Mesodermal cell (in vitro differentiated cells): ENCODE results near the gene EMCN.
"Not testable (repeated sequence)": the region's sequence is repeated elsewhere in the genome, so short reads cannot be mapped to it uniquely, and the experiment has no call there.

Source experiments
- H3K27ac ChIP-seq: 2 replicates; pipeline ENCODE4 v1.7.0; 2013; ENCODE audit warnings: mild to moderate bottlenecking, low read depth, low read length, moderate library complexity; ENCODE audit not compliant: severe bottlenecking
- H3K36me3 ChIP-seq: 2 replicates; pipeline ENCODE4 v1.7.1; 2013; ENCODE audit warnings: mild to moderate bottlenecking, low read length, moderate library complexity; ENCODE audit not compliant: control insufficient read depth, insufficient read depth
- H3K4me1 ChIP-seq: one replicate; pipeline ENCODE4 v1.7.1; 2013; ENCODE audit warnings: mild to moderate bottlenecking, low read length; ENCODE audit not compliant: insufficient read depth, control insufficient read depth, poor library complexity, severe bottlenecking
- H3K4me3 ChIP-seq: 2 replicates; pipeline ENCODE4 v1.7.0; 2013; ENCODE audit warnings: low read length, control low read depth, mild to moderate bottlenecking; ENCODE audit not compliant: insufficient read depth, poor library complexity, severe bottlenecking; ENCODE audit errors: extremely low read depth
- H3K9me3 ChIP-seq: 2 replicates; pipeline ENCODE4 v1.7.1; 2013; ENCODE audit warnings: mild to moderate bottlenecking, low read length, moderate library complexity; ENCODE audit not compliant: control insufficient read depth
- WGBS, 2 experiments: methylation state at CpG; one replicate each; pipeline ENCODE4 v1.1.5; 2013; ENCODE audit warnings: missing lambda C conversion rate in 2 of 2; ENCODE audit not compliant: insufficient coverage in 2 of 2; 5-methylcytosine and 5-hydroxymethylcytosine counted together

EMCN gene

DNA sequence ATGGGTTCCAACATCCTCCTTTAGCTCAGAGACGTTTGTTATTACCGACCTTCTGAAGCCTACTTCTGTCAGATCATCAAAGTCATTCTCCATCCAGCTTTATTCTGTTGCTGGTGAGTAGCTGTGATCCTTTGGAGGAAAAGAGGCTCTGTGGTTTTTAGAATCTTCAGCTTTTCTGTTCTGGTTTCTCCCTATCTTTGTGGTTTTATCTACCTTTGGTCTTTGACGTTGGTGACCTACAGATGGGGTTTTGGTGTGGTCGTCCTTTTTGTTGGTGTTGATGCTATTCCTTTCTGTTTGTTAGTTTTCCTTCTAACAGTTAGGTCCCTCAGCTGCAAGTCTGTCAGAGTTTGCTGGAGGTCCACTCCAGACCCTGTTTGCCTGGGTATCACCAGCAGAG is 12.3 kb upstream of the EMCN start:
- H3K27ac ChIP-seq, H3K36me3 ChIP-seq, H3K9me3 ChIP-seq, H3K4me1 ChIP-seq, H3K4me3 ChIP-seq: not testable (repeated sequence)
- 100% methylated on average over 1 of the region's 4 CpGs; no CpG with 5 or more reads in 1 of the 2 experiments for WGBS, 2 experiments

DNA sequence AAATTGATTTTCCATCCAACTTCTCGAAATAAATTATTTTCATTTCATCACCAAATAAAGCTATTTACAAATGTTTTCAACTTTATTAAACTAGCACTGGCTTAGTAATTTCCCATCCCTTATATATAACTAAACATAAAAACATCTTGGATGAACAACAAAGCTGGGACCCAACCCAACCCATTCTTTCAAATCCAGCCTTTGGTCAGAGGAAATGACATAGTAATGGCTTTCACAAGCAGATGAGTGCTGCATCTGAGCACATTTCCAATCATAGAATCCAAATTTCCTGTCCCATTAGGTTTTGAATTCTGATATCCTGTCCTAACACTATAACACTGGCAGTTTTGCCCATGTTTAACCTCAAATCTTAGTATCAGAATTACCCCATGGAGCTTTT is 7.9 kb upstream of the EMCN start:
- Histone ChIP-seq H3K4me1 (no peaks in the 10 kb centered on the region), H3K27ac (no peak overlapping the region), H3K36me3 (no peaks in the 10 kb centered on the region), H3K4me3 (no peak overlapping the region), H3K9me3 (no peaks in the 10 kb centered on the region)
- 92 to 100% methylated on average over 1 of the region's 1 CpG for WGBS, 2 experiments

DNA sequence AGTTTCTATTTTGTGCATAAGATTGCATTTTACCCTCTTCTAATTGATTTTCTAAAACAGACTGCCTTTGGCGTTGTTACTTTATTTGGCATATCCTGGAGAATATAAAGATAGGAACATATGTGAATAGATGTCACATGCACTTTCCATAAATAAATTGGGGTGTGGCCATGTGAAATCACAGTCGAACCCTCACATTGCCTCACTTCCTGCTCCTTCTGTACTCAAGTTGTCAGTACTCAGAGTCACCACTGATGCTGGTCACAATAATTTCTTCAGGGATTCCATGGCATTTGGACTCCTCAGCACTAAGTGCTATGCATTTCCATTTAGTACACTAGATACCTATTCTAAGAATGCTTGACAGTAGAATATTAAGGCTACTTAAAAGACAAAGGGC is 1.4 kb upstream of the EMCN start:
- 72 to 100% methylated on average over 1 to 2 of the region's 2 CpGs for whole genome bisulfite sequencing, 2 experiments
- Histone ChIP-seq H3K36me3 (no peaks in the 10 kb centered on the region), H3K27ac (no peak overlapping the region), H3K4me3 (no peak overlapping the region), H3K9me3 (no peaks in the 10 kb centered on the region), H3K4me1 (no peaks in the 10 kb centered on the region)

DNA sequence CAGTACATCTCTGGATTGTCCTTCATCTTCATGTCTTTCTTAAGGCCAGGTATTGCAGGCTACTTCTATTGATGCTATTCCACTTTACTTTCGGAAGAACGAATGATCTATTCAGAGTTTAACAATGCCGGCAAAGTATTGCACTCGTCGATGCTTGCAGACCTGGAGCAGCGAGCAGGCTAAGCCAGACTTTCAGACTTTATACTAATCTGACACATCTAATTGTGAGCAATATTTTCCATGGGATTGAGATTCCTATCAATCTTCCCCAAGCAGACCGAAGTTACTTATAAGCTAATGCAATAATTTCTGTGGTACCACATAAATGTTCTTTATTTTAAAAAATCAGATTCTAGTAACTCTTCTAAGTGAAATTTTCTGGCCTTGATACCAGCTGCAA is 1.6 kb downstream of the EMCN start:
- 93 to 97% methylated on average over 4 to 5 of the region's 7 CpGs for WGBS, 2 experiments
- Histone ChIP-seq H3K36me3 (no peaks in the 10 kb centered on the region), H3K27ac (no peak overlapping the region)

DNA sequence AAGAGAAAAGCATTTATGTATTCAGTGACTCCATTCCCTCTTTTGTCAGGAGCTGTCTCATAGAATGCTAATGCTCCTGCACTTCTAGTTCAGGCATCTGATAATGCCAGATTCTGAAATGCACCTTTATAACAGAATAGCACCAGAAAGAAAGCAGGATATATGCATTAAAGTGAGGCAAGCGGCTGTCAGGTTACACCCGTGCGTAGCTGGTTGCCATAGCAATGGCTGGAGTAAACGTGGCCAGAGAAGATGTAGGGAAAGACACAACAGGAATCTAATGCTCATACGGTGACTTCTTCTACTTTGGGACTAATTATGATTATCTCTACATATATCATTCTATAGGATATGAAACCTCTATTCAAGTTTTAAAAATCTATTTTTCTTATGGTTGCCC is 5.9 kb downstream of the EMCN start:
- WGBS, 2 experiments = 81% methylated on average over 4 of the region's 5 CpGs; no CpG with 5 or more reads in 1 of the 2 experiments

More for the DNA sequence above, 1.6 kb downstream of the EMCN start:
- H3K4me1 ChIP-seq = no peaks in the 10 kb centered on the region
- H3K4me3 ChIP-seq = no peak overlapping the region
- H3K9me3 ChIP-seq = no peaks in the 10 kb centered on the region

DNA sequence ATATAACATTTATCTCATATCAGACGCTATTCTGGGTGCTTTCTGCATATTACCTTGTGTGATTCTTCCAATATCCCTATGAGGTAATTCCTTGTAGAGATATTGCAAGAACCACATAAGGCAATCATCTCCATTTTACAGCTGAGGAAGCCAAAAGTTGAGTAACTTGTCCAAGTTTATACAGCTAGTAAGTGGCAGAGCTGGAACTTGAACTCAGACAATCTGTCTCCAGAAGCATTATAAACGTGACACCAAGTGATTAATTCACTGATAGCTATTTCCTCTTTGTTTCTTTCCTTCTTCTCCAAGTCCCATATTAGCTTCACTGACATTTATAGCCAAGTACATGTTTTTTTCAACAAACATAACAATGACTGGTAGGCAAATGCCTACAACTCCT is 7.3 kb downstream of the EMCN start:
- Histone ChIP-seq H3K27ac (no peak overlapping the region), H3K4me1 (no peaks in the 10 kb centered on the region), H3K36me3 (no peaks in the 10 kb centered on the region), H3K4me3 (no peak overlapping the region), H3K9me3 (no peaks in the 10 kb centered on the region)
- 77% methylated on average over 1 of the region's 2 CpGs; no CpG with 5 or more reads in 1 of the 2 experiments for WGBS, 2 experiments

More for the DNA sequence above, 5.9 kb downstream of the EMCN start:
- Histone ChIP-seq H3K9me3 (no peaks in the 10 kb centered on the region), H3K36me3 (no peaks in the 10 kb centered on the region), H3K27ac (no peak overlapping the region), H3K4me1 (no peaks in the 10 kb centered on the region), H3K4me3 (no peak overlapping the region)

DNA sequence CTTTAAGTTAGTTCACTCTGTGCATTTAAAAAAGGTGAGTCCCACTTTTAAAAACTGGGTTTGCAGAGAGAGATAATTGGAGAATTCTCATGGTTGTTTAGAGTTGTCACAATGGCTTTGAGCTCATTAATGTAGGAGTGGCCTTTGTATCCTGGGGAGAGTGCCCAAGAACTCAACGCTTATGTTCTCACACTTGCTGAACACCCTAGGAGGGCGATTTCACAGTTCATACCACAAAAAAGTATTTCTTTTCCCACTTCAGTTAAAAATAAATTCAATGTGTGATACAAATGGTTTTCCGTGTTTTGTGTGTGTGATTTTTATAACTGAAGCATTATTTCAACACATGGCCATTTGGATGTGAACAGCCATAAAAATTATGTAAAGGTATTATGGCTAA is 8.4 kb downstream of the EMCN start:
- Histone ChIP-seq H3K9me3 (no peaks in the 10 kb centered on the region), H3K4me1 (no peaks in the 10 kb centered on the region), H3K36me3 (no peaks in the 10 kb centered on the region), H3K27ac (no peak overlapping the region), H3K4me3 (no peak overlapping the region)
- no CpG with 5 or more reads among the region's 3 CpGs for WGBS, 2 experiments

DNA sequence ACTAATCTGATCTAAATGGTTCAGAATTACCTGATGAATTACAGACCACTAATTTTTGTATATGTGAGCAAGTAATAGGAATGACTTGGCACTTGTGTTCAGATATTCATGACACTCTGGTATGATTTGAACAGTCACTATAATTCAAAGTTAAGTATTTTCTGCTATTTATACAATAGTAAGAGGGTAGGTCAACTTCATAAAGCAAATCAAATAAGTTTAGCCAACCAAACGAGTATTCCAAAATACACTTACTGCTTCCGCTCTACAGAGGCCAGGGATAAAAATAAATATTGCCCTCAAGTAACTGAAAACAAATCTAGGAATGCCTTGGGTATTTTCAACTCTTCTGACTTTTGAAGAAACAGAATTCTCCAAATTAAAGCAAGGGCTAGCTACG is 9.1 kb downstream of the EMCN start:
- Histone ChIP-seq H3K36me3 (no peaks in the 10 kb centered on the region), H3K27ac (no peak overlapping the region), H3K4me3 (no peak overlapping the region), H3K4me1 (no peaks in the 10 kb centered on the region), H3K9me3 (no peaks in the 10 kb centered on the region)
- no CpG with 5 or more reads among the region's 3 CpGs for WGBS, 2 experiments

DNA sequence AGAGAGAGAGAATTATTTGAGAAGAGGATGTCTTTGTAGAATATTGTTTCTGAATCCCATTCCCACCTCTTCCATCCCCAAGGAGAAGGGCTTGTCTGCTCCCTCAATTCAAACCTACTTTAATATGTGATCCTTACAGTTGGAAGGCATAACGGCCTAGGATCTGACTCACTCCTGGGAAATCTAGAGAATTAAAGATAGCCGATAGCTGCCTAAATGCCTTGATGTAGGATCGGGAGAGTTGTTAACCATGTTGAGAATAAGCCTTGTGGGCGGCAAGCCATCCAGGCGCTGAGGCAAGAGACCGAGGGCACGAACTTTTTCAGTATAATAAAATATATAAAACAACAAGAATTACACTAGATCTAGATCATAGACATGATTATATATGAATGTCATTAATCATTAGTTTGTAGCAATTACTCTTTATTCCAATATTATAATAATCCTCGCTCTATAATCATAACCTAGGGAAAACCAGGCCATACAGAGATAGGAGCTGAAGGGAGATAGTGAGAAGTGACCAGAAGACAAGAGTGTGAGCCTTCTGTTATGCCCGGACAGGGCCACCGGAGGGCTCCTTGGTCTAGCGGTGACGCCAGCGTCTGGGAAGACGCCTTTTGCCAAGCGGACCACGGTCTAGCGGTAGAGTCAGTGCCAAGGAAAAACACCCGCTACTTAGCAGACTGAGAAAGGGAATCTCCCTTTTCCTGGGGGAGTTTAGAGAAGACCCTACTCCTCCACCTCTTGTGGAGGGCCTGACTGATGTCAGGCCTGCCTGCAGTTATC is 13.5 kb downstream of the EMCN start:
- H3K9me3 ChIP-seq = no peaks in the 10 kb centered on the region
- H3K36me3 ChIP-seq = no peaks in the 10 kb centered on the region
- H3K4me3 ChIP-seq = no peak overlapping the region
- whole genome bisulfite sequencing, 2 experiments = 90 to 91% methylated on average over 11 to 12 of the region's 18 CpGs
- H3K27ac ChIP-seq = no peak overlapping the region
- H3K4me1 ChIP-seq = no peaks in the 10 kb centered on the region

DNA sequence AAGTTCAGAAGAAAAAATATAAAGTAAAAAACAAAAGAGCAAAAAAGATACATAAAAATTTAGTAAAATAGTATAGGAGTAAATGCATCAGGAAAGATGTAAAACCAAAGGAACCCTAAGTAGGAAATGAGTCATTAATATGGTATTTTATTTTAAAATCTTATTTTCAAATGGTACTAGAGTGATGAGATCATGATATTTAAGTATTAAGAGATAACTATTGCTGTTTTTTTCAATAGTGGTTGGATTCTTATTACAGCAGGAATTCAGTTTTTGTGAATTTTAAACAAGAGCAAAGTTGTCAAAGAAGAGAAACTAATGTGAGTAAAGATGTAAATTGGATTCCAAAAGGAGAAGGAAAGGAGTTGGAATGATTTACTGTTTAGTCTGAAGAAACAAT is 20.0 kb downstream of the EMCN start:
- no peaks in the 10 kb centered on the region for H3K4me1 ChIP-seq
- H3K4me3 ChIP-seq = no peak overlapping the region
- no peaks in the 10 kb centered on the region for H3K9me3 ChIP-seq
- H3K27ac ChIP-seq = no peak overlapping the region
- no peaks in the 10 kb centered on the region for H3K36me3 ChIP-seq

DNA sequence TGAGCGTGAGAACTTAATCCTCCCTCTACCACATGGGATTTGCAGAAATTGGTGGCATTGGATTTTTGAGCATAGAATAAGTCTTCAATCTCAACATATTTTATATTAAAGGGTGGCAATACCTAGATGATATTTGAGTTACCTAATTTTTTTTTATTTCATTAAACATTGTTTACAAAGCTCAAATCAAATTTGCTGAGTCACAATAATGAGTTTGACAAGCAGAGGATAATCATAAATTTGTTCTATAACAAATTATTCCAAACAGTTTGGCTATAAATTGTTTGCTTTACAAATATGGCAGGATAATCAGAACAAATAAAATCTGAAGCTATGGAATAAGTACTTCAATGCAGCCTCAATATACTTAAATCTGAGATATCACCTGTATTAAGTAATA is 22.7 kb downstream of the EMCN start:
- Histone ChIP-seq H3K4me1 (no peaks in the 10 kb centered on the region), H3K27ac (no peak overlapping the region), H3K9me3 (no peaks in the 10 kb centered on the region), H3K36me3 (no peaks in the 10 kb centered on the region), H3K4me3 (no peak overlapping the region)
- no CpG with 5 or more reads among the region's 1 CpG for WGBS, 2 experiments
